Occipital lobe (tissue), 2 donors: ENCODE results near the gene RXYLT1. TPM values are rescaled to one million over a fixed set of nuclear protein-coding genes. Genes with fewer than 3 reads are reported as not detected.
"Not testable (repeated sequence)": the region's sequence is repeated elsewhere in the genome, so short reads cannot be mapped to it uniquely, and the experiment has no call there.

Experiments used
- DNase-seq: peaks from one replicate; lab custom pipeline; 2025; lab: John Stamatoyannopoulos, UW
- total RNA-seq: library from RNA; depleted of rRNA; stranded (reverse); fragments of >200 nt; gene quantifications from one replicate; pipeline ENCODE4 v1.2.3, GENCODE V29; 2014

Gene RXYLT1
- total RNA-seq, 1 donor from 2014 or later, result 13.9 TPM

DNA sequence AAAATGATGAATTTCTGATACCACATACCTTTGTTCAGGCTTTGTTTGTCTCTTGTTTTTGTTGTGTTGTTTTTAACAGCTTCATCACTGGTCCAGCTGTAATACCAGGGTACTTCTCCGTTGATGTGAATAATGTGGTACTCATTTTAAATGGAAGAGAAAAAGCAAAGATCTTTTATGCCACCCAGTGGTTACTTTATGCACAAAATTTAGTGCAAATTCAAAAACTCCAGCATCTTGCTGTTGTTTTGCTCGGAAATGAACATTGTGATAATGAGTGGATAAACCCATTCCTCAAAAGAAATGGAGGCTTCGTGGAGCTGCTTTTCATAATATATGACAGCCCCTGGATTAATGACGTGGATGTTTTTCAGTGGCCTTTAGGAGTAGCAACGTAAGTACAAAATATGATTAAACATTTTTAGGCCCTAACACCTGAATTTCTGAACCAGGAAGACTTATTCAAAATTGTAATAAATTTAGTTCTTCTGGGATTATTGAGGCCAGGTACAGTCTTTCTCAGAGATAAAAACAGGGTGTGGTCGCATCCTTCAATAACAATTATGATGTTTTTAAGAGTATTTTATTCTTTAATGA lies 22.4 kb downstream of the RXYLT1 start:
- DNase-seq, result no peak

- DNase-seq, result no peak
Measured at GRCh38 chr12:63804746-63805145, 25.0 kb downstream of the RXYLT1 start.

GRCh38 chr12:63805704-63806672 lies 26.3 kb downstream of the RXYLT1 start:
- no peak for DNase-seq

DNA sequence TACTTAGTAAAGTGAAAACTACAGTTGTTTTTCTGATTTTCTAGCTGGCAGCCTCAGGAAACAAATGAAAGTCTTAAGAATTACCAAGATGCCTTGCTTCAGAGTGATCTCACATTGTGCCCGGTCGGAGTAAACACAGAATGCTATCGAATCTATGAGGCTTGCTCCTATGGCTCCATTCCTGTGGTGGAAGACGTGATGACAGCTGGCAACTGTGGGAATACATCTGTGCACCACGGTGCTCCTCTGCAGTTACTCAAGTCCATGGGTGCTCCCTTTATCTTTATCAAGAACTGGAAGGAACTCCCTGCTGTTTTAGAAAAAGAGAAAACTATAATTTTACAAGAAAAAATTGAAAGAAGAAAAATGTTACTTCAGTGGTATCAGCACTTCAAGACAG lies 28.9 kb downstream of the RXYLT1 start:
- no peak for DNase-seq

DNA sequence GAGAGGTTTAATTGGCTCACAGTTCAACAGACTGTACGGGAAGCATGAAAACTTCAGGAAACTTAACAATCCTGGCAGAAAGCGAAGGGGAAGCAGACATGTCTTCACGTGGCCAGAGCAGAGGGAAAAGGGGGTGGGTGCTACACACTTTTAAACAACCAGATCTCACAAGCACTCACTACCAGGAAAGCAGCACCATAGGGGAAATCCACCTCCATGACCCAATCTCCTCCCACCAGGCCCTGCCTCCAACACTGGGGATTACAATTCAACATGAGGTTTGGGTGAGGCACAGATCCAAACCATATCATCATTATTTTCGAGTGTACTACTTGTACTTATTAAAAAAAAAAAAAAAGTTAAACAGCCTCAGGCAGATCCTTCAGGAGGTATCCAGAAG lies 29.9 kb downstream of the RXYLT1 start:
- no peak for DNase-seq

DNA sequence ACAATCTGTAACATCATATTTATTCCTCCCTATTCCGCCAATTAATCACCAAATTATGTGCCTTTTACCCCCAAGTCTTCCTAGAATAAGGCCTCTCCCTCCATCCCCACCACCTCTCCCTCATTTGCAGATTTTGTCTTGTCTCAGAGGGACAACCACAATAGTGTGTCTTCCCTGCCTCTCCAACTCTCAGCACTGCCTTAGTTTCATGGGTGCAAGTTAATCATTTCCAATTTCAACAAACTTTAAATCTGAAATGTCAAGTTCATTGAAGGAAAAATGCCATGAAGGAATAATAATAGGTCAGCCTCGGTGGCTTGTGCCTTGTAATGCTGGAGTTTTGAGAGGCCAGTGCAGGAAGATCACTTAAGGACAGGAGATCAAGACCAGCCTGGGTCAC lies 31.6 kb downstream of the RXYLT1 start:
- DNase-seq, result no peak

GRCh38 chr12:63811755-63812154 lies 32.0 kb downstream of the RXYLT1 start:
- no peak for DNase-seq

- no peak for DNase-seq
Measured at GRCh38 chr12:63814146-63814772, 34.5 kb downstream of the RXYLT1 start.

GRCh38 chr12:63815482-63815852 lies 35.8 kb downstream of the RXYLT1 start:
- DNase-seq, result no peak

DNA sequence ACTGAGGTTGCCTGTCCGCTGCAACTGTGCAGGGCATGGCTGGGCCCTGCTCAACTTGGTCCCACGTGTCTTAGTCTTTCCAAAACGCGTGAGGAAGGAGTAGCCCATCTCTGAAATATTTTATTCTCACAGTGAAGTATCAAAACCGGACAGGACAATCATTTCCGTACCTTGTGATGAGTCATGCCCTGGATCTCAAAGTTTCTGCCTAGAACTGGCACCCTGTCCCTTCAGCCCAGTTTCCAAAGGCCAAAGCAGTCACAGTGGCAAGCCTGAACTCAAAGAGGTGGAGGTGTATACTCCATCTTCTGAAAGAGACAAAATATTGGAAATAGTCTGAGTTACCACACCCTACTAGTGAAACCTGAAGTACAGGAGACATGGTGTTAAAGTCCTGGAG lies 36.3 kb downstream of the RXYLT1 start:
- DNase-seq, result no peak

- DNase-seq, result no peak
Measured at GRCh38 chr12:63820427-63820826, 40.7 kb downstream of the RXYLT1 start.

DNA sequence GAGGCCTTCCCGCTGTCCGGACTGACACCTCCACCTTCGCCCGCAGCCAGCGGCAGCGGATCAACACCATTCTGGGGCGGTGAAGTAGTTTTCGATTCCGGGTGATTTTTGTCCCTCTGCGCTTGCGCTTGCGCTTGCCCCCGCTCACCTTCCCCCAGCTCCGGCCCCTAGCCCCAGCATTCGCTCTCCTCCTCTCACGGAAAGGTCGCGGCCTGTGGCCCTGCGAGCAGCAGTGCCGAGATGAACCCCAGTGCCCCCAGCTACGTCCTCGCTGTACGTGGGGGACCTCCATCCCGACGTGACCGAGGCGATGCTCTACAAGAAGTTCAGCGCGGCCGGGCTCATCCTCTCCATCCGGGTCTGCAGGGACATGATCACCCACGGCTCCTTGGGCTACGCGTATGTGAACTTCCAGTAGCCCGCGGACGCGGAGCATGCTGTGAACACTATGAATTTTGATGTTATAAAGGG lies 42.1 kb downstream of the RXYLT1 start:
- DNase-seq, result no peak

- no peak for DNase-seq
Measured at GRCh38 chr12:63822352-63822751, 42.6 kb downstream of the RXYLT1 start.

DNA sequence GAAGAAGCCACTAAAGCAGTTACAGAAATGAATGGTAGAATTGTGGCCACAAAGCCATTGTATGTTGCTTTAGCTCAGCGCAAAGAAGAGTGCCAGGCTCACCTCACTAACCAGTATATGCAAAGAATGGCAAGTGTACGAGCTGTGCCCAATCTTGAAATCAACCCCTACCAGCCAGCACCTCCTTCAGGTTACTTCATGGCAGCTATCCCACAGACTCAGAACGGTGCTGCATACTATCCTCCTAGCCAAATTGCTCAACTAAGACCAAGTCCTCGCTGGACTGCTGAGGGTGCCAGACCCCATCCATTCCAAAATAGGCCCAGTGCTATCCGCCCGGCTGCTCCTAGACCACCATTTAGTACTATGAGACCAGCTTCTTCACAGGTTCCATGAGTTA lies 43.3 kb downstream of the RXYLT1 start:
- DNase-seq, result no peak

GRCh38 chr12:63826006-63826585 lies 46.4 kb downstream of the RXYLT1 start:
- no peak for DNase-seq

DNA sequence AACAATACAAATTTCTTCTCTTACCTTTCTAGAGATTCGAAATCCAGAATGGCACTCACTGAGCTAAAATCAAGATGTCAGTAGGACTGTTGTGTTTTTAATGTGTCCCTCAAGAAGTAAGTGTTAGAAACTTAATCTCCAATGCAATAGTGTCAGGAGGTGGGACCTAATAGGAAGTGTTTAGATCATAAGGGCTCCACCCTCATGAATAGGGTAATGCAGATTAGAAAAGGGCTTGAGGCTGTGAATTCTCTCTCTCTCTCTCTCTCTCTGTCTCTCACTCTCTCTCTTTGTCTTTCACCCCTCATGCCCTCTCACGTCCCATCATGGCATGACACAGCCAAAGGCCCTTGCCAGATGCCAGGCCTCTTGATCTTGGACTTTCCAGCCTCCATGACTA lies 49.2 kb downstream of the RXYLT1 start:
- DNase-seq, result no peak

GRCh38 chr12:63836046-63836445 lies 56.3 kb downstream of the RXYLT1 start:
- no peak for DNase-seq

DNA sequence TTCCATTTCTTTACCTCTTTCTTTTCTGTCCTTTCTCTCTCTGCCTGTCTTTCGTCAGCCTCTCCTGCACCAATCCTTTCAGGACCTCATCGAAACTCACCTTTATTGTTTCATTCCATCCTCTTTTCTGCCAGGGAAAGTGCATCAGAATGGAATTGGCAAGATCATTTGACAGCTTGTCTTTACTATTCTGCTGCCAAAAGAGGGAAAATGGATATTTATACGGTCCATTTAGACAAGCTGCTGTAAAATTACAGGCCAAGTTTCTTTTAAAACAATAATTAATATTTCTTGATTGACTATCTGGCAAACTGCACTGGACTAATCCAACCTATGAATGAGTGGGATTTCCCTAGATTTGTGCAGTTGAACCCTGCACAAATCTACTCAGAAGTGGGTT lies 57.2 kb downstream of the RXYLT1 start:
- DNase-seq, result no peak

GRCh38 chr12:63838411-63838810 lies 58.7 kb downstream of the RXYLT1 start:
- no peak for DNase-seq

GRCh38 chr12:63841011-63841410 lies 61.3 kb downstream of the RXYLT1 start:
- no peak for DNase-seq

- no peak for DNase-seq
Measured at GRCh38 chr12:63841571-63841970, 61.9 kb downstream of the RXYLT1 start.

DNA sequence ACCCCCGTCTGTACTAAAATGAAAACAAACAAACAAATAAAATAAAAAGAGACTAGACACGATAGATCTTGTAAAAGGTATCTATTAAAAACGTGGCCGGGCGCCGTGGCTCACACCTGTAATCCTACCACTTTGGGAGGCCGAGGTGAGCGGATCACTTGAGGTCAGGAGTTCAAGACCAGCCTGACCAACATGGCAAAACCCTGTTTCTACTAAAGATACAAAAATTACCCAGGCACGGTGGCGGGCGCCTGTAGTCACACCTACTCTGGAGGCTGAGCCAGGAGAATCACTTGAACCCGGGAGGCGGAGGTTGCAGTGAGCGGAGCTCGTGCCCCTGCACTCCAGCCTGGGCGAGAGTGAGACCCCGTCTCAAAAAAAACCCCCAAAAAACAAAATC lies 63.0 kb downstream of the RXYLT1 start:
- DNase-seq, result not testable (repeated sequence)
